HEK293 (cell line): Measurements from ENCODE around the gene RALY.

Source experiments
- CTCF ChIP-seq: fragments of 450-650 bp; formaldehyde crosslinking; IDR thresholded peaks from 2 replicates; pipeline ENCODE4 v1.5.1; 2016; ENCODE audit warnings: missing biosample characterization, missing genetic modification characterization
- HOXA7 ChIP-seq: sonication (generic); formaldehyde crosslinking; IDR thresholded peaks from 2 replicates; pipeline ENCODE4 v1.8.1; 2022; ENCODE audit warnings: missing genetic modification reagents, borderline replicate concordance
- REST ChIP-seq: fragments of 450-650 bp; formaldehyde crosslinking; IDR thresholded peaks from 2 replicates; pipeline ENCODE4 v1.5.1; 2016; ENCODE audit warnings: missing biosample characterization, missing genetic modification characterization
- SP2 ChIP-seq: fragments of 450-650 bp; formaldehyde crosslinking; IDR thresholded peaks from 2 replicates; pipeline ENCODE4 v1.5.1; 2016; ENCODE audit warnings: missing biosample characterization, missing genetic modification characterization
- ZBTB49 ChIP-seq: fragments of 450-650 bp; formaldehyde crosslinking; IDR thresholded peaks from 2 replicates; pipeline ENCODE4 v1.5.1; 2016; ENCODE audit warnings: missing biosample characterization, missing genetic modification characterization, low read depth
- ZNF23 ChIP-seq: fragments of 450-650 bp; formaldehyde crosslinking; IDR thresholded peaks from 2 replicates; pipeline ENCODE4 v1.5.1; 2016; ENCODE audit warnings: missing biosample characterization, missing genetic modification characterization, borderline replicate concordance
- ZNF292 ChIP-seq: fragments of 450-650 bp; formaldehyde crosslinking; IDR thresholded peaks from 2 replicates; pipeline ENCODE4 v1.5.1; 2016; ENCODE audit warnings: low read depth, missing biosample characterization, missing genetic modification characterization, borderline replicate concordance
- ZNF302 ChIP-seq: fragments of 450-650 bp; formaldehyde crosslinking; IDR thresholded peaks from 2 replicates; pipeline ENCODE4 v1.5.1; 2016; ENCODE audit warnings: missing biosample characterization, missing genetic modification characterization, low read depth

DNA sequence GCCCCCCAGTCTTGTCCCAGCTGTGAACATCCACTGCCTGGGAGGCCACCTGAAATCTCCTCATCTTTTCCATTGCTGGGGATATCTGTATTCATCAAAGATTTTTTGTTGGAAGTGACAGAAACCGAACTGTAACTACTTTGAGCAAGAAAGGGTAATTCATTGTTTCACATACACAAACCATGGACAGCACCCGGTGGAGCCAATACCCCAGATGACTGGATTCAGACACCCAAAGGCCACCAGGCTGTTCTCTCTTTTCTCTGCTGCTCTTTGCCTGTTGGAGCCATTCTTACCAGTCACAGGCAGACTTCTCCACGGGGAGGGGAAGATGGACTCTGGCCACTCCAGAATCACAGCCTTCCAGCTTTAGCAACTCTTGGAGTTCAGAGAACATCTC lies 11.7 kb upstream of the RALY start:
- TF ChIP-seq CTCF (tag by site-specific recombination): no peak
- peak; percentile 91 for TF ChIP-seq REST
- no peak for TF ChIP-seq ZNF23
- no peak for TF ChIP-seq ZBTB49
- no peak for TF ChIP-seq ZNF302
- TF ChIP-seq SP2 (tag by site-specific recombination): no peak
- TF ChIP-seq HOXA7 (CRISPR knock-in tag): no peak
- TF ChIP-seq ZNF292: no peak
